Measurements from ENCODE around the gene NUP210.
A peak's percentile ranks its signal among the peaks of the same experiment; 100 is the strongest.
"Not testable (repeated sequence)": the region's sequence is repeated elsewhere in the genome, so short reads cannot be mapped to it uniquely, and the experiment has no call there.

Gene NUP210

DNA sequence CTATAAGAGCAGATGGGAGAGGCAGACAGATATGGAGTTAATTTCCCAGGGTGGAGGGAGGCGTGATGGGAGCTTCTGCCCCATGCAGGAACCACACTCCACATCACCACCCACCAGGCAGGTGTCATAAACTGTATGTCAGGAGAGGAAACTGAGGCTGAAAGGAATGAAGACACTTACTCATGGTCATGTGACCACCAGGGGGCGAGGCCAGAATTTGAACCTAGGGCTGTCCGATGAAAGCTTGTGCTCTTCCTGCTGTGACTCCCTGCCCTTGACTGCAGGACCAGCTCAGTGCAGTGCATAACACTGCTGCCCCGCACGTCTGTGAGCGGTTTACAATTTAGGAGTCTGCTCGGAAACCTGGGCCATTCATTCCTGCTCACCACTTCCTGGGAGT, 28.8 kb downstream of the NUP210 start:
- TF ChIP-seq, protein P1, sequence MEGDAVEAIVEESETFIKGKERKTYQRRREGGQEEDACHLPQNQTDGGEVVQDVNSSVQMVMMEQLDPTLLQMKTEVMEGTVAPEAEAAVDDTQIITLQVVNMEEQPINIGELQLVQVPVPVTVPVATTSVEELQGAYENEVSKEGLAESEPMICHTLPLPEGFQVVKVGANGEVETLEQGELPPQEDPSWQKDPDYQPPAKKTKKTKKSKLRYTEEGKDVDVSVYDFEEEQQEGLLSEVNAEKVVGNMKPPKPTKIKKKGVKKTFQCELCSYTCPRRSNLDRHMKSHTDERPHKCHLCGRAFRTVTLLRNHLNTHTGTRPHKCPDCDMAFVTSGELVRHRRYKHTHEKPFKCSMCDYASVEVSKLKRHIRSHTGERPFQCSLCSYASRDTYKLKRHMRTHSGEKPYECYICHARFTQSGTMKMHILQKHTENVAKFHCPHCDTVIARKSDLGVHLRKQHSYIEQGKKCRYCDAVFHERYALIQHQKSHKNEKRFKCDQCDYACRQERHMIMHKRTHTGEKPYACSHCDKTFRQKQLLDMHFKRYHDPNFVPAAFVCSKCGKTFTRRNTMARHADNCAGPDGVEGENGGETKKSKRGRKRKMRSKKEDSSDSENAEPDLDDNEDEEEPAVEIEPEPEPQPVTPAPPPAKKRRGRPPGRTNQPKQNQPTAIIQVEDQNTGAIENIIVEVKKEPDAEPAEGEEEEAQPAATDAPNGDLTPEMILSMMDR (conservative IDR thresholded peaks at IDR 0.05): peak; percentile 1; the same call in 1 of the 2 replicates
- no peak overlapping the region for H3K27ac ChIP-seq

DNA sequence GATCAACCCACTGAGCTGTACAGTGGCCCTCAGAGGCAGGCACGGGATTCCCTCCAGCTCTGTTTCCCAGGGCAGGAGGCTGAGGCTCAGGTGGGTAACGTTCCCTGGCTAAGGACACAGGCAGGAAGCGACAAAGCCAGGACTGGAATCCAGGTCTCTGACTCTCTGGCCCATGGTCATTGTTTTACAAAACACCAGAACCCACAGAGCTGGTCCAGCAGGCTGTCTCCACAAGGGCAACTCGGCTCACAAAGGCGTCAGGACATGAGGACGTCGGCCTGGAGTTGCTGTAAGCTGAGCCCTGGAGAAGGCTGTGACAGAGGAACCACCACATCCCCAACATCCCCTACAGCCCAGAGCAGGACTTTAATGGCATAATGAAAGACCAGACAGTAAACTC, 30.7 kb downstream of the NUP210 start:
- H3K27ac ChIP-seq: no peak overlapping the region
- TF ChIP-seq, protein P1 (conservative IDR thresholded peaks at IDR 0.05): no peak

DNA sequence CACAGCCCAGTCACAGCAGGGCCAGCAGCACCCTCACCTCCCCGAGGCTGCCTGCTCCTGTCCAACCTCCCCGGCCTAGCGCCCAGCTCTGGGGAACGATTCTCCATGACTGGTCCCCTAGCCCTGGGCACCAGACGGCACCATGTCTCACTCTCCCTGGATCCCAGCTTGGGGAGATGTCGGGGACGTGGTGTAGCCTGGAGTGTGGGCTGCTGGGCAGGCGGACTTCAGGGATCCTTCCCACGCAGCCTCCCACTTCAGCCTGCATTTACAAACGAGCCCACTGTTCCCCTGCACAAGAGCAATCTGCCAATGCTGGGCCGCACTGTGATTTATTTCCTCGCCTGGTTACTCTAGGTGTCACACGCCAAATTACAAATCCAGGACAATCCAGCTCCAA, 31.3 kb downstream of the NUP210 start:
- H3K27ac ChIP-seq: no peak overlapping the region
- TF ChIP-seq, protein P1 (conservative IDR thresholded peaks at IDR 0.05): no peak

DNA sequence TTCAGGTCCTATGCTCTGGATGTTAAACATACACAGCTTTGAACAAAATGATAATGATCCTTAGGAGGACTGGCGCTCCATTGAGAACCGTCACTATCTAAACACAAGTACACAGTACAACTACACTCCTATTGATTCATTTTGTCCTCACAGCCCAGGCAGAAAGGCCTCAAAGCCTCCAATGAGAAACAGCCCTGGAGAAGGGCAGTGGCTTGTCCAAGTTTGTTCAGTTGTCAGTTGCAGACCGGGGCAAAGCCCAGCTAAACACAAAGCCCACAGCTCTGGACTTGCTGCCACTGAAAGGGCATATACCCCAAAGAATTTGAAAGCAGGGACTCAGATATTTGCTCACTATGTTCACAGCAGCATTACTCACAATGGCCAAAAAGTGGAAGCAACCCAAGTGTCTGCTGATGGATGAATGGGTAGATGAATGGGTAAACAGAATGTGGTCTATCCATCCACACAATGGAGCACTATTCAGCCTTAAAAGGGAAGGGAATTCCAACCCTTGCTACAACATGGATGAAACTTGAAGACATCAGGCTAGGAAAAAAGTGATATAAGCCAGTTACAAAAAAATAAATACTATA, 34.7 kb downstream of the NUP210 start:
- H3K27ac ChIP-seq: no peak overlapping the region
- TF ChIP-seq, protein P1 (conservative IDR thresholded peaks at IDR 0.05): no peak

DNA sequence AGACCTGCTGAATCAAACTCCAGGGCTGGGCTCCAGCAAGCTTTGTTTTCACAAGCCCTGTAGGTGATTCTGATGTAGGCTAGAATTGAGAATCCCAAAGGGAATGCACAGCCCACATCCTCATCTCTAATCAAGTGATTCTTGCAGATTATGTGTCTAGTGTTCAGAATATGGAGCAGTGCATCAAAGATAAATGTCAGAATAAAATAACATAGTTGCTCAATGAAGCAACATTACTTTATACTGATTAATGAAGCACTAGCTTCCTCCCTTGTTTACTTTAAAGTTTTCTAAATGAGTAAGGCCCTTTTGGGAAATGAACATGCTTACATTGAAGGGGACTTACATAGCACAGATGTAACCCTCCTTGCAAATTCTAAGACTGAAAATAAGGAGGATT, 39.2 kb downstream of the NUP210 start:
- TF ChIP-seq, protein P1 (conservative IDR thresholded peaks at IDR 0.05): no peak
- no peak overlapping the region for H3K27ac ChIP-seq

DNA sequence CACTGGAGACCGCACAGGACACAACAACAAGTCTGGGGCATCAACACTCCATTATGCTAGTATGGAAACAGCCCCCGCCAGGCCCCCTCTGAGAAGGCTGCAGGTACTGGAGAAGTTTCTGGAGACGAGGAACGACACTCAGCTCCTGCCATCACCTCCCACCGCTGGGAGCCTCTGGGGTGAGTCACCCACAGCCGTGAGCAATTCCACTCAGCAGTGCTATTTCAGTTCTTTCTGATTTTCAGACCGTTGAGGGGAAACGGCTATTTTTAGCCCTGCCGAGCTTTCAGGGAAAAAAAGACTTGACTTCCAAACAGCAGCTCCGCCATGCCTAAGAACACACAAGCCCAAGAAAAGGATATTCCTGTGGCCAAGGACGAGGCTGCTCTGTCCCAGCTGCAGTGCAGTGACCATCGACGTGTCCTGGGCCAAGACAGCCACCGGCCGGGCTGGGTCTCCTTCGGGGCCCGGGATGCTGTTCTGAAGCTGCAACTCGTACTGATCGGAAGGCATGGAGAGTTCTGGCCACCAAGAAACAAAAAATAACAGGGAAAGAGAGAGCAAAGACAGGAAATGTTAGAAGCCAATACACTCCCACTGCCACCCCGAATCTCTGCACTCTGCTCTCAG, 40.8 kb downstream of the NUP210 start:
- no peak overlapping the region for H3K27ac ChIP-seq
- TF ChIP-seq, protein P1 (conservative IDR thresholded peaks at IDR 0.05): no peak

DNA sequence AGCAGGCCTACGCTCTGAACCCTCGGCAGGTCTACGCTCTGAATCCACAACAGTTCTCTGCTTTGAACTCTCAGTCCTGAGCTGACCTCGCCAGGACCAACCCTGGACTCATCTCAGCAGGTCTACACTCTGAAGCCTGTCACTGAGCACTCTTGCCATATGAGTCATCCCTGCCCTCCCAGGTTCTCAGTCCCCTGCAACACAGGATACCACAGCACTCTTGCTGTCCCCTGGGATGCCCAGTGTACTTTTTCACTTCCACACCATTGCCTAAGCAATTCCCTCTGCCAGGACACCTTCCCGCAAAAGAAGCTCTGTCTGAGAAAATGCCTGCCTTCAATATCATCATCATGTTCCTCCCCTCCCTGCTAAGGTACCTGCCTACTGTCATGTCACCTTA, 42.0 kb downstream of the NUP210 start:
- no peak overlapping the region for H3K27ac ChIP-seq
- TF ChIP-seq, protein P1 (conservative IDR thresholded peaks at IDR 0.05): no peak

DNA sequence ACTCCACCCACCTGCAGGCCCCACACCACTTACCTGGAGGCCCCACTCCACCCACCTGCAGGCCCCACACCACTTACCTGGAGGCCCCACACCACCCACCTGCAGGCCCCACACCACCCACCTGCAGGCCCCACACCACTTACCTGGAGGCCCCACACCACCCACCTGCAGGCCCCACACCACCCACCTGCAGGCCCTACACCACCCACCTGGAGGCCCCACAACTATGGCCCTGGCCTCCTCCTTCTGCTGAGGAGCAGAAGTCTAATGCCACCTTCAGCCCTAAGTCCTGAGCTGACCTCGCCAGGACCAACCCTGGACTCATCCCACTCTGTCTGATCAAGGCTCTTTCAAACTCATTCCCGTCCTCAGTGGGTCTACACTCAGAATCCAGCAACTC, 42.4 kb downstream of the NUP210 start:
- not testable (repeated sequence) for H3K27ac ChIP-seq

Measured in VCaP (cell line).